Measurements from ENCODE around the gene E2F1.
"Not testable (repeated sequence)": the region's sequence is repeated elsewhere in the genome, so short reads cannot be mapped to it uniquely, and the experiment has no call there.

The E2F1 gene

GRCh38 chr20:33631910-33632309 lies 54.3 kb downstream of the E2F1 start:
- H3K27me3 ChIP-seq (ENCODE audit: control insufficient read depth, insufficient read depth, low read length); H3K9me3 ChIP-seq (ENCODE audit: control insufficient read depth, low read depth, low read length); H3K4me3 ChIP-seq (ENCODE audit: low read length); H3K9ac ChIP-seq (ENCODE audit: low read length); H3K27ac ChIP-seq (ENCODE audit: low read length); H3K4me1 ChIP-seq (ENCODE audit: control insufficient read depth, low read depth, low read length): not testable (repeated sequence)
- H3K36me3 ChIP-seq (ENCODE audit: control insufficient read depth, low read depth, low read length), result peaks cover 11% of the 10 kb centered on the region

GRCh38 chr20:33630507-33630906 lies 55.7 kb downstream of the E2F1 start:
- Histone ChIP-seq H3K4me3 (ENCODE audit: low read length) (no peak overlapping the region), H3K36me3 (ENCODE audit: control insufficient read depth, low read depth, low read length) (peaks cover 6% of the 10 kb centered on the region), H3K27ac (ENCODE audit: low read length) (no peak overlapping the region), H3K27me3 (ENCODE audit: control insufficient read depth, insufficient read depth, low read length) (no peaks in the 10 kb centered on the region), H3K9ac (ENCODE audit: low read length) (no peak overlapping the region), H3K4me1 (ENCODE audit: control insufficient read depth, low read depth, low read length) (no peaks in the 10 kb centered on the region), H3K9me3 (ENCODE audit: control insufficient read depth, low read depth, low read length) (no peaks in the 10 kb centered on the region)

GRCh38 chr20:33629979-33630378 lies 56.2 kb downstream of the E2F1 start:
- Histone ChIP-seq H3K27me3 (ENCODE audit: control insufficient read depth, insufficient read depth, low read length) (no peaks in the 10 kb centered on the region), H3K9me3 (ENCODE audit: control insufficient read depth, low read depth, low read length) (no peaks in the 10 kb centered on the region), H3K36me3 (ENCODE audit: control insufficient read depth, low read depth, low read length) (peaks cover 6% of the 10 kb centered on the region), H3K9ac (ENCODE audit: low read length) (no peak overlapping the region), H3K4me1 (ENCODE audit: control insufficient read depth, low read depth, low read length) (no peaks in the 10 kb centered on the region), H3K4me3 (ENCODE audit: low read length) (no peak overlapping the region), H3K27ac (ENCODE audit: low read length) (no peak overlapping the region)

- H3K9me3 ChIP-seq (ENCODE audit: control insufficient read depth, low read depth, low read length), result no peaks in the 10 kb centered on the region
- no peak overlapping the region for H3K27ac ChIP-seq (ENCODE audit: low read length)
- no peak overlapping the region for H3K4me3 ChIP-seq (ENCODE audit: low read length)
- H3K36me3 ChIP-seq (ENCODE audit: control insufficient read depth, low read depth, low read length), result peaks cover 10% of the 10 kb centered on the region
- no peaks in the 10 kb centered on the region for H3K4me1 ChIP-seq (ENCODE audit: control insufficient read depth, low read depth, low read length)
- no peaks in the 10 kb centered on the region for H3K27me3 ChIP-seq (ENCODE audit: control insufficient read depth, insufficient read depth, low read length)
- no peak overlapping the region for H3K9ac ChIP-seq (ENCODE audit: low read length)
Measured at GRCh38 chr20:33629533-33629932, 56.7 kb downstream of the E2F1 start.

- H3K4me1 ChIP-seq (ENCODE audit: control insufficient read depth, low read depth, low read length), result no peaks in the 10 kb centered on the region
- H3K4me3 ChIP-seq (ENCODE audit: low read length), result no peak overlapping the region
- H3K36me3 ChIP-seq (ENCODE audit: control insufficient read depth, low read depth, low read length), result peaks cover 13% of the 10 kb centered on the region
- no peaks in the 10 kb centered on the region for H3K27me3 ChIP-seq (ENCODE audit: control insufficient read depth, insufficient read depth, low read length)
- no peak overlapping the region for H3K9ac ChIP-seq (ENCODE audit: low read length)
- no peaks in the 10 kb centered on the region for H3K9me3 ChIP-seq (ENCODE audit: control insufficient read depth, low read depth, low read length)
- no peak overlapping the region for H3K27ac ChIP-seq (ENCODE audit: low read length)
Measured at GRCh38 chr20:33627577-33628216, 58.5 kb downstream of the E2F1 start.

- H3K9me3 ChIP-seq (ENCODE audit: control insufficient read depth, low read depth, low read length), result no peaks in the 10 kb centered on the region
- no peak overlapping the region for H3K9ac ChIP-seq (ENCODE audit: low read length)
- H3K4me1 ChIP-seq (ENCODE audit: control insufficient read depth, low read depth, low read length), result no peaks in the 10 kb centered on the region
- H3K36me3 ChIP-seq (ENCODE audit: control insufficient read depth, low read depth, low read length), result peaks cover 13% of the 10 kb centered on the region
- no peak overlapping the region for H3K4me3 ChIP-seq (ENCODE audit: low read length)
- no peak overlapping the region for H3K27ac ChIP-seq (ENCODE audit: low read length)
- no peaks in the 10 kb centered on the region for H3K27me3 ChIP-seq (ENCODE audit: control insufficient read depth, insufficient read depth, low read length)
Measured at GRCh38 chr20:33626190-33626589, 60.0 kb downstream of the E2F1 start.

Measured in iPS-18a (cell line).